Adrenal gland (tissue), 12 donors: ENCODE results near the gene DENND1C. TPM values are rescaled to one million over a fixed set of nuclear protein-coding genes. Genes with fewer than 3 reads are reported as not detected.

Source experiments
- DNase-seq, 7 donors: peaks; one replicate each; pipeline ENCODE4 v3.0.0-alpha.2; 2019 to 2020
- H3K27ac ChIP-seq, 5 donors: fragments of 200-600 bp; sonication (generic) in 4 of 5; 1 replicate in 3 of 5; 2 replicates in 2 of 5; pipeline versions ENCODE4 v1.5.1 to v1.8.0; 2016 to 2020; ENCODE audit warnings: mild to moderate bottlenecking in 1 of 5
- H3K27me3 ChIP-seq: fragments of 200-600 bp; 2 replicates; pipeline ENCODE4 v1.8.0; 2021
- H3K36me3 ChIP-seq, 2 donors: fragments of 200-600 bp; replicated peaks in 1 of 2; 1 replicate in 1 of 2; 2 replicates in 1 of 2; pipeline versions ENCODE4 v1.5.1 to v1.8.0; 2018 to 2022
- H3K4me1 ChIP-seq, 2 donors: fragments of 200-600 bp; replicated peaks in 1 of 2; 1 replicate in 1 of 2; 2 replicates in 1 of 2; pipeline versions ENCODE4 v1.5.1 to v1.8.0; 2018 to 2021
- H3K4me3 ChIP-seq, 4 donors: fragments of 200-600 bp; sonication (generic) in 3 of 4; one replicate each; pipeline ENCODE4 v1.5.1; 2016 to 2018
- H3K9me3 ChIP-seq, 3 donors: fragments of 200-600 bp; sonication (generic) in 1 of 3; replicated peaks in 1 of 3; 1 replicate in 2 of 3; 2 replicates in 1 of 3; pipeline versions ENCODE4 v1.5.1 to v1.8.0; 2016 to 2021
- POLR2A ChIP-seq, 2 donors: fragments of 450-650 bp; IDR thresholded peaks; one replicate each; pipeline ENCODE4 v1.6.1; 2017; ENCODE audit warnings: antibody characterized with exemption in 2 of 2, mild to moderate bottlenecking in 2 of 2, moderate library complexity in 1 of 2
- WGBS, 4 donors: extraction: QIAGEN DNeasy Blood & Tissue Kit in 2 of 4; methylation state at CpG; one replicate each; pipeline versions ENCODE4 v1.1.5 to v1.1.7; 2013 to 2017; 5-methylcytosine and 5-hydroxymethylcytosine counted together
- intact Hi-C, 2 donors: fragments of 100-400 bp; cut with DNase I; formaldehyde crosslinking; loops; one replicate each; pipeline versions ENCODE4 v1.14.1 to v1.15.0; 2022 to 2023
- polyA plus RNA-seq, 3 donors: library from polyadenylated mRNA; stranded (reverse); fragments of 200-250 nt in 2 of 3; fragments of 350-450 nt in 1 of 3; fragmentation: Illumina TruSeq in 1 of 3; extraction: RNeasy Lipid Tissue Mini Kit (QIAGEN cat#74804) in 1 of 3; gene quantifications; one replicate each; pipeline ENCODE4 v1.2.3, GENCODE V29; 2013 to 2014
- total RNA-seq, 9 donors: library from RNA; depleted of rRNA in 4 of 9; stranded (reverse); fragments of >200 nt in 4 of 9; fragments of 120-200 nt in 1 of 9; fragmentation: NEBNext Ultra II Directional in 1 of 9; extraction: Animal tissue kit (Norgen Biotek cat#: 25700) in 1 of 9; gene quantifications; one replicate each; pipeline versions ENCODE4 v1.1.0 to v1.2.4, GENCODE V29; 2013 to 2023
- TF ChIP-seq, protein P1 (sequence below), 6 experiments: fragments of 450-650 bp in 4 of 6; fragments of 200-600 bp in 2 of 6; sonication (generic) in 1 of 6; IDR thresholded peaks; 1 replicate in 5 of 6; 2 replicates in 1 of 6; pipeline versions ENCODE4 v1.5.1 to v1.8.0; 2016 to 2021; ENCODE audit warnings: antibody characterized with exemption in 6 of 6, mild to moderate bottlenecking in 2 of 6, moderate library complexity in 1 of 6
- donor health status: healthy with polysubstance abuse.
- donor health status: Bipolar disorder and iron deficiency.
- donor health status: DM: yes; HTN: yes; CAD: no.
- donor health status: DM: no; HTN: no; CAD: no.
- donor health status: DM: no; HTN: no; CAD: no.
- donor health status: DM: yes; HTN: yes; CAD: no.

The DENND1C gene
- total and polyA plus RNA-seq, 12 donors, result 0.66 to 12.1 (median 4.4) TPM

DNA sequence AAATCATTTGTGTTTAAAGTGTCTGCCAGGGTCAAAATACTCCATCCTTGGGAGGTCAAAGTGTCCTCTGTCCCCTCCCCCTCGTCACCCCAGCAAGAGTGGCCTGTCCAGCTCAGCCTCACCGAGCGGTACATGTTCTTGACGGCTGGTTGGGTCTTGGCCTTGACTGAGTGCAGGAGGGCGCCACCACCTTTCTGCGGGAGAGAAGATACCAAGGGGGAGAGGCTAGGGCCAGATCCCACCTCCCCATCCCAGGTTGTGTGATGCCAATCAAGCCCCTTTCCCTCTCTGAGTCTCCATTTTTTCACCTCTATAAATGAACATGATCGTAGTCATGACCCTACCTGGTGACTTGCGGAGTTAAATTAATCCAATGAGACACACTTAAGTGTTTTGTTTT is 11.4 kb downstream of the DENND1C start:
- Histone ChIP-seq H3K4me1 (peaks cover 0 to 2% of the 10 kb centered on the region in 2 donors), H3K27ac (no peak overlapping the region), H3K9me3 (no peaks in the 10 kb centered on the region), H3K4me3 (no peak overlapping the region), H3K27me3 (no peaks in the 10 kb centered on the region), H3K36me3 (no peaks in the 10 kb centered on the region)
- intact Hi-C loops, result no loop called here
- DNase-seq, result no peak
- WGBS, 4 donors, result 46 to 52% (median 49%) methylated on average over 8 of the region's 8 CpGs
- TF ChIP-seq, protein P1, sequence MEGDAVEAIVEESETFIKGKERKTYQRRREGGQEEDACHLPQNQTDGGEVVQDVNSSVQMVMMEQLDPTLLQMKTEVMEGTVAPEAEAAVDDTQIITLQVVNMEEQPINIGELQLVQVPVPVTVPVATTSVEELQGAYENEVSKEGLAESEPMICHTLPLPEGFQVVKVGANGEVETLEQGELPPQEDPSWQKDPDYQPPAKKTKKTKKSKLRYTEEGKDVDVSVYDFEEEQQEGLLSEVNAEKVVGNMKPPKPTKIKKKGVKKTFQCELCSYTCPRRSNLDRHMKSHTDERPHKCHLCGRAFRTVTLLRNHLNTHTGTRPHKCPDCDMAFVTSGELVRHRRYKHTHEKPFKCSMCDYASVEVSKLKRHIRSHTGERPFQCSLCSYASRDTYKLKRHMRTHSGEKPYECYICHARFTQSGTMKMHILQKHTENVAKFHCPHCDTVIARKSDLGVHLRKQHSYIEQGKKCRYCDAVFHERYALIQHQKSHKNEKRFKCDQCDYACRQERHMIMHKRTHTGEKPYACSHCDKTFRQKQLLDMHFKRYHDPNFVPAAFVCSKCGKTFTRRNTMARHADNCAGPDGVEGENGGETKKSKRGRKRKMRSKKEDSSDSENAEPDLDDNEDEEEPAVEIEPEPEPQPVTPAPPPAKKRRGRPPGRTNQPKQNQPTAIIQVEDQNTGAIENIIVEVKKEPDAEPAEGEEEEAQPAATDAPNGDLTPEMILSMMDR (IDR thresholded peaks at IDR 0.05), result no peak
- TF ChIP-seq POLR2A (IDR thresholded peaks at IDR 0.05), result no peak

DNA sequence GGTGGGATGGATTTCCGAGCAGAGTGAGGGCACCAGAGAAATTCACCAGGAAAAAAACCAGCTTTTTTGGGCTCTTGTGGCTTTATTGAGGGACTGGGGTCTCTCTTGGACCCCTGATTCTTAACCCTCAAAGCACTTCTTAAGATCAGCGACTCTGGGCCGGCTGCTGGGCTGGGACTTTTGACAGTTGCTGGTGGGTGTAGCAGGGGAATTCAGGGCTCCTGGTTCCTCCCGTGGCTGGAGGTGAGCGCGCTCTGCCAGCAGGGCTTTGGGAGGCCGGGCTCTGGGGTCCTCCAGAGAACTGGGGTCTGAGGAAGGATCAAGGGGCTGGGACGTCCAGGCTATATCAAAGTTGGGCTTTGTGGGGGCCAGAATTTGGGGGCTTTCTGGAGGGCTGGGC is 14.2 kb downstream of the DENND1C start:
- H3K27me3 ChIP-seq, result peaks cover 9% of the 10 kb centered on the region

GRCh38 chr19:6466526-6467248 is 14.9 kb downstream of the DENND1C start:
- Histone ChIP-seq H3K27me3 (peaks cover 9% of the 10 kb centered on the region), H3K4me3 (no peak overlapping the region), H3K36me3 (no peaks in the 10 kb centered on the region), H3K27ac (no peak overlapping the region), H3K4me1 (no peaks in the 10 kb centered on the region), H3K9me3 (no peaks in the 10 kb centered on the region)
- TF ChIP-seq, protein P1 (IDR thresholded peaks at IDR 0.05), result no peak
- TF ChIP-seq POLR2A (IDR thresholded peaks at IDR 0.05), result no peak
- WGBS, 4 donors, result 73 to 89% (median 83%) methylated on average over 4 to 21 of the region's 21 CpGs
- DNase-seq, result no peak
- intact Hi-C loops, result no loop called here

More for the DNA sequence above, 14.2 kb downstream of the DENND1C start:
- no peak for DNase-seq
- WGBS, 4 donors, result 79 to 90% (median 88%) methylated on average over 6 to 8 of the region's 8 CpGs
- no peaks in the 10 kb centered on the region for H3K4me1 ChIP-seq
- no peaks in the 10 kb centered on the region for H3K9me3 ChIP-seq
- H3K36me3 ChIP-seq, result no peaks in the 10 kb centered on the region
- no peak overlapping the region for H3K4me3 ChIP-seq
- no peak overlapping the region for H3K27ac ChIP-seq
- TF ChIP-seq, protein P1 (IDR thresholded peaks at IDR 0.05), result no peak
- no peak for TF ChIP-seq POLR2A (IDR thresholded peaks at IDR 0.05)
- intact Hi-C loops, result no loop called here

GRCh38 chr19:6465663-6466062 is 15.9 kb downstream of the DENND1C start:
- Histone ChIP-seq H3K36me3 (no peaks in the 10 kb centered on the region), H3K4me3 (no peak overlapping the region), H3K9me3 (no peaks in the 10 kb centered on the region), H3K27me3 (peaks cover 9% of the 10 kb centered on the region), H3K4me1 (no peaks in the 10 kb centered on the region), H3K27ac (no peak overlapping the region)
- intact Hi-C loops, result no loop called here
- WGBS, 4 donors, result 87 to 93% (median 92%) methylated on average over 8 of the region's 8 CpGs
- no peak for DNase-seq
- TF ChIP-seq, protein P1 (IDR thresholded peaks at IDR 0.05), result no peak
- TF ChIP-seq POLR2A (IDR thresholded peaks at IDR 0.05), result no peak
